ENCODE results near the gene NTRK2.

Gene NTRK2

DNA sequence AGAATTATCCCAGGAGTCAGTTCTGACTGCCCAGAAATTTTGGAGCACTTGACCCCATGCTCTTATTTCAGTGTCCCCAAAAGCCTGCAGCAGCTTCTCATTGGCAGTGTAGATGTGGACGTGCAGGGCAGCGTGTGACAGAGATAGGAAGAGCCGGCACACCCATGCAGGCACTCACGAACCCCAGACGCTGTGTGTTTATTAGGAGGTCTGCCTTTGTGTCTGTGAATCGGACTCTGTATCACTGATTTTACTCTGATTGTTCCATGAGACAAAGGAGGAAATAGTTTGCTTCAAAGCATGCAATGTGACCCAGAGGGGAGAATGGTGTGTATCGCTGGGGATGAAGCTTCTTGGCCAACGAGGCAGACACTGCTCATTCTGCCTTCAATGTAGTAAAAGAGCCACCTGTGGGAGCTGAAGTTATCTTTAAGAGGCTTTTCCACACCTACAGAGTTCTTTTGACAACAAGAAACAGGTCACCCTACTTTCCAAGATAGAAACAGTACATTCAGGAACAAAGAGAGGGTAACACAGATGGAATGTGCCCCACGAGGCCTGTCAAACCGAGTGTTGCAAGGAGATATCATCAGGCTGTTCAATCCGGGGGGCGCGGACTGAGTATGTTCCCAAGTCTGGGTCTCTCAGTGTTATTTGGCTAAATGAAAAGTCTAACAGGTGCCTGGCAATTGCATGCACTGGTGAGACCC lies 224.0 kb downstream of the NTRK2 start:
- no peaks in the 10 kb centered on the region for H3K36me3 ChIP-seq (ENCODE audit: control insufficient read depth, low read length)
- no peak overlapping the region for H3K4me3 ChIP-seq (ENCODE audit: low read length)
- H3K9me3 ChIP-seq (ENCODE audit: control insufficient read depth, insufficient read depth, low read length) = no peaks in the 10 kb centered on the region
- no peaks in the 10 kb centered on the region for H3F3A ChIP-seq (ENCODE audit: control insufficient read depth, insufficient read depth)
- no peak overlapping the region for H3K4me2 ChIP-seq (ENCODE audit: low read length)
- H4K20me1 ChIP-seq (ENCODE audit: control insufficient read depth, insufficient read depth, low read depth, low read length) = no peaks in the 10 kb centered on the region
- H3K9me2 ChIP-seq (replicated peaks; ENCODE audit: control insufficient read depth, low read length) = no peaks in the 10 kb centered on the region
- H3K27me3 ChIP-seq (ENCODE audit: control insufficient read depth, low read length) = no peaks in the 10 kb centered on the region
- no peak overlapping the region for H3K27ac ChIP-seq (ENCODE audit: low read depth, low read length)
- TF ChIP-seq, protein P1, sequence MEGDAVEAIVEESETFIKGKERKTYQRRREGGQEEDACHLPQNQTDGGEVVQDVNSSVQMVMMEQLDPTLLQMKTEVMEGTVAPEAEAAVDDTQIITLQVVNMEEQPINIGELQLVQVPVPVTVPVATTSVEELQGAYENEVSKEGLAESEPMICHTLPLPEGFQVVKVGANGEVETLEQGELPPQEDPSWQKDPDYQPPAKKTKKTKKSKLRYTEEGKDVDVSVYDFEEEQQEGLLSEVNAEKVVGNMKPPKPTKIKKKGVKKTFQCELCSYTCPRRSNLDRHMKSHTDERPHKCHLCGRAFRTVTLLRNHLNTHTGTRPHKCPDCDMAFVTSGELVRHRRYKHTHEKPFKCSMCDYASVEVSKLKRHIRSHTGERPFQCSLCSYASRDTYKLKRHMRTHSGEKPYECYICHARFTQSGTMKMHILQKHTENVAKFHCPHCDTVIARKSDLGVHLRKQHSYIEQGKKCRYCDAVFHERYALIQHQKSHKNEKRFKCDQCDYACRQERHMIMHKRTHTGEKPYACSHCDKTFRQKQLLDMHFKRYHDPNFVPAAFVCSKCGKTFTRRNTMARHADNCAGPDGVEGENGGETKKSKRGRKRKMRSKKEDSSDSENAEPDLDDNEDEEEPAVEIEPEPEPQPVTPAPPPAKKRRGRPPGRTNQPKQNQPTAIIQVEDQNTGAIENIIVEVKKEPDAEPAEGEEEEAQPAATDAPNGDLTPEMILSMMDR (IDR thresholded peaks at IDR 0.05; ENCODE audit: low read depth, low read length, poor library complexity, severe bottlenecking) = no peak
- TF ChIP-seq EZH2phosphoT487 (IDR thresholded peaks at IDR 0.05; ENCODE audit: borderline replicate concordance, low read length) = no peak
- H3K4me1 ChIP-seq (ENCODE audit: control insufficient read depth, low read length) = no peaks in the 10 kb centered on the region
- H3K79me2 ChIP-seq (ENCODE audit: control insufficient read depth, low read length) = no peaks in the 10 kb centered on the region

DNA sequence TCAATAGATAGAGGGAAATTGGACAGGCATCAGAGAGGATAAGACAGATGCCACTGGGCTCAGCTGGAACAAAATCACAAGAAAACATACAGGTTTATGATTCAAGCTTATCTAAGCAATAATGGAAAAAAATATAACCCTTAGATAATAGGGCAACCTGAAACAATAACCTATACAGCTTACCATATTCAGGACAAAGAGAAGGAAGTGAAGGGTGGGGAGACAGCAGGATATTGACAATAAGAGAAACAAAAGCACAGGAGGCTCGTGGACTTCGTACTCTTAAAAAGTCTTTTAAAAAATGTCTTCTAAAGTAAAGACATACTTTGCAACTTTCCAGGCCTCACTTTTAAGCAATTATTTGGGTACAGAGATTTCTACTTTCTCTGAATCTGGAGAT lies 225.3 kb downstream of the NTRK2 start:
- no peak for TF ChIP-seq EZH2phosphoT487 (IDR thresholded peaks at IDR 0.05; ENCODE audit: borderline replicate concordance, low read length)
- TF ChIP-seq, protein P1 (IDR thresholded peaks at IDR 0.05; ENCODE audit: low read depth, low read length, poor library complexity, severe bottlenecking) = no peak
- H3K4me3 ChIP-seq (ENCODE audit: low read length) = no peak overlapping the region
- H3K9me3 ChIP-seq (ENCODE audit: control insufficient read depth, insufficient read depth, low read length) = no peaks in the 10 kb centered on the region
- H3K36me3 ChIP-seq (ENCODE audit: control insufficient read depth, low read length) = no peaks in the 10 kb centered on the region
- H3K27me3 ChIP-seq (ENCODE audit: control insufficient read depth, low read length) = no peaks in the 10 kb centered on the region
- no peaks in the 10 kb centered on the region for H4K20me1 ChIP-seq (ENCODE audit: control insufficient read depth, insufficient read depth, low read depth, low read length)
- H3K4me1 ChIP-seq (ENCODE audit: control insufficient read depth, low read length) = no peaks in the 10 kb centered on the region
- no peak overlapping the region for H3K27ac ChIP-seq (ENCODE audit: low read depth, low read length)
- H3K4me2 ChIP-seq (ENCODE audit: low read length) = no peak overlapping the region
- H3K9me2 ChIP-seq (replicated peaks; ENCODE audit: control insufficient read depth, low read length) = no peaks in the 10 kb centered on the region
- H3K79me2 ChIP-seq (ENCODE audit: control insufficient read depth, low read length) = no peaks in the 10 kb centered on the region
- no peaks in the 10 kb centered on the region for H3F3A ChIP-seq (ENCODE audit: control insufficient read depth, insufficient read depth)

DNA sequence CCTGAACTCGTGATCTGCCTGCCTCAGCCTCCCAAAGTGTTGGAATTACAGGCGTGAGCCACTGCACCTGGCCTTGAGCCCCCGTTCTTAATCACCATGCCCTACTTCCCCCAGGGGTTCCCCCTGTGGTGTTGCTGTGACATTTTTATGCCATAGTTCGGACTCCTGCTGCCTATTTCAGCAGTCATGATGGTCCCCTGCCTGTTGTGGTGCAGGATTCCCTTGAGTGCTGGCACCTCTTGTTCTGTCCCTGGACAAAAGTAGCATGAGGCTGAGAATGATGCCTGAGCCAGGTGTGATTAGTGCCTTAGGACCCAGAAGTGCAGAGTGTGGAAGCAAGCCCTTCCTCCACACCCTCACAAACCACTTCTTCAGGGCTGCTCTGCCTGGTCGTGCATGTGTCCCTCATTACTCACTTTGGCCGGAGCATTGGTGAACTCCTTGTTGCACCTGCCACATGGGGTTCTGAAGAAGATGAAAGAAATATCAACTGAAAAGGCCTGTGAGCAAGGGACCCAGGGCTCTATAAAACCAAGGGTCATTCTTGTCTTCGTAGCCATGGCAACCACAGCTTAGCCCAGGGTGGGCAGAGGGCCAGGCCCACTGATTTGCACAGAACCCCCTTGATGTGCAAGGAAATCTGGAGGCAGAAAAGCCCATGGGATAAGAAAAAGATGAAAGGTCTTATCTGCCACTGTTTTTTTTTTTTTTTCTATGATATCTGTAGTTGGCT lies 228.0 kb downstream of the NTRK2 start:
- Histone ChIP-seq H3K9me2 (replicated peaks; ENCODE audit: control insufficient read depth, low read length) (no peaks in the 10 kb centered on the region), H3K79me2 (ENCODE audit: control insufficient read depth, low read length) (no peaks in the 10 kb centered on the region), H3F3A (ENCODE audit: control insufficient read depth, insufficient read depth) (no peaks in the 10 kb centered on the region), H3K36me3 (ENCODE audit: control insufficient read depth, low read length) (no peaks in the 10 kb centered on the region), H3K4me3 (ENCODE audit: low read length) (no peak overlapping the region), H3K27me3 (ENCODE audit: control insufficient read depth, low read length) (no peaks in the 10 kb centered on the region), H3K9me3 (ENCODE audit: control insufficient read depth, insufficient read depth, low read length) (no peaks in the 10 kb centered on the region), H3K27ac (ENCODE audit: low read depth, low read length) (no peak overlapping the region), H3K4me2 (ENCODE audit: low read length) (no peak overlapping the region), H3K4me1 (ENCODE audit: control insufficient read depth, low read length) (no peaks in the 10 kb centered on the region), H4K20me1 (ENCODE audit: control insufficient read depth, insufficient read depth, low read depth, low read length) (no peaks in the 10 kb centered on the region)
- TF ChIP-seq, protein P1 (IDR thresholded peaks at IDR 0.05; ENCODE audit: low read depth, low read length, poor library complexity, severe bottlenecking) = no peak
- no peak for TF ChIP-seq EZH2phosphoT487 (IDR thresholded peaks at IDR 0.05; ENCODE audit: borderline replicate concordance, low read length)
